ENCODE data around the gene RAB31. TPM values are rescaled to one million over a fixed set of nuclear protein-coding genes. Genes with fewer than 3 reads are reported as not detected.

Gene RAB31
- total and polyA plus RNA-seq, 2 donors from 2014 or later, result 17.3 to 77.1 TPM

DNA sequence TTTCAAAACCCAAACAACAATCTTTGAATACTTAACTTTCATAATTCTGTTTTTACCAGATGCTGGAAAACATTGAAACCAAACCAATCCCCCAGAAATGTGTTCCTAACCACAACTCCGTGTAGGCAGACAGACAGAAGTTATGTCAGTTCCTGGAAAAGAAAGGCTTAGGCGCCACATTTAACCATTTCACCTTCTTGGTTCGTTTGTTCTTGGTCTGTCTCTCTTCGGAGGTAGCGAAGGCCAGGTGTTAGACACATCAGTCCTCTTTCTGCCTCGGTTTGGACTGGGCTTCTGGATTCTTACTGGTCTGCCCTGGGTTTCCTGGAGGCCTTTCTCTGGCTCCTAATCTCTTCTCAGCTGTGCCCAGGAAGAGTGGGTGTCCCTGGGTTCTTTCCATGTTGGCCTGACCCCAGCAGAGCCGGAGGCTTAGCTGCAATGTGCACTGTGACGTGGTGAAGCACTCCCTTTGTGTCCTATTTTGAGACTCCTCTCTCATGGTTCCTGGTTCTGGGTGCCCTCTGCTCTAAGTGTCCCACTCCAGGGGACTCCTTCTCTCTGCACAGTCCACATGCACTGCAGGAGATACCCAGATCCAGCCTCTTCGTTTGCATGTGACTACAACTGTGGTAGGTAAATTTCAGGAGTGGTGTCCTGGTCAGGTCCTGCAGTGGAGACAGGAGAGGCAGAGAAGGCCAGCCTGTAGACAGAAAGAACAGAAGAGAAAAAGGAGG is 23.1 kb upstream of the RAB31 start:
- DNase-seq, result no peak
- no peak overlapping the region for H3K27ac ChIP-seq (ENCODE audit: low read depth in 2 of 2, low read length in 2 of 2)
- intact Hi-C loops (cut with DNase I), result no loop called here
- FAIRE-seq, result no peak
- TF ChIP-seq, protein P1, sequence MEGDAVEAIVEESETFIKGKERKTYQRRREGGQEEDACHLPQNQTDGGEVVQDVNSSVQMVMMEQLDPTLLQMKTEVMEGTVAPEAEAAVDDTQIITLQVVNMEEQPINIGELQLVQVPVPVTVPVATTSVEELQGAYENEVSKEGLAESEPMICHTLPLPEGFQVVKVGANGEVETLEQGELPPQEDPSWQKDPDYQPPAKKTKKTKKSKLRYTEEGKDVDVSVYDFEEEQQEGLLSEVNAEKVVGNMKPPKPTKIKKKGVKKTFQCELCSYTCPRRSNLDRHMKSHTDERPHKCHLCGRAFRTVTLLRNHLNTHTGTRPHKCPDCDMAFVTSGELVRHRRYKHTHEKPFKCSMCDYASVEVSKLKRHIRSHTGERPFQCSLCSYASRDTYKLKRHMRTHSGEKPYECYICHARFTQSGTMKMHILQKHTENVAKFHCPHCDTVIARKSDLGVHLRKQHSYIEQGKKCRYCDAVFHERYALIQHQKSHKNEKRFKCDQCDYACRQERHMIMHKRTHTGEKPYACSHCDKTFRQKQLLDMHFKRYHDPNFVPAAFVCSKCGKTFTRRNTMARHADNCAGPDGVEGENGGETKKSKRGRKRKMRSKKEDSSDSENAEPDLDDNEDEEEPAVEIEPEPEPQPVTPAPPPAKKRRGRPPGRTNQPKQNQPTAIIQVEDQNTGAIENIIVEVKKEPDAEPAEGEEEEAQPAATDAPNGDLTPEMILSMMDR (IDR thresholded peaks at IDR 0.05; ENCODE audit: borderline replicate concordance, extremely low read depth, insufficient read depth), result no peak
- no peak overlapping the region for H3K9ac ChIP-seq (ENCODE audit: low read length in 3 of 3)
- peaks cover 0 to 4% (median 0%) of the 10 kb centered on the region in 3 donors for H3K4me1 ChIP-seq (ENCODE audit: control insufficient read depth in 2 of 3, insufficient read depth in 2 of 3, low read depth in 1 of 3, low read length in 3 of 3)
- no peaks in the 10 kb centered on the region for H3K36me3 ChIP-seq (ENCODE audit: control insufficient read depth in 2 of 3, insufficient read depth in 3 of 3, low read length in 3 of 3)
- no peaks in the 10 kb centered on the region for H3K27me3 ChIP-seq (ENCODE audit: control insufficient read depth, insufficient read depth, low read length)
- H3K9me3 ChIP-seq (ENCODE audit: control insufficient read depth in 2 of 3, insufficient read depth in 1 of 3, low read length in 3 of 3), result no peaks in the 10 kb centered on the region
- H3K4me3 ChIP-seq (ENCODE audit: low read length in 3 of 3), result no peak overlapping the region

DNA sequence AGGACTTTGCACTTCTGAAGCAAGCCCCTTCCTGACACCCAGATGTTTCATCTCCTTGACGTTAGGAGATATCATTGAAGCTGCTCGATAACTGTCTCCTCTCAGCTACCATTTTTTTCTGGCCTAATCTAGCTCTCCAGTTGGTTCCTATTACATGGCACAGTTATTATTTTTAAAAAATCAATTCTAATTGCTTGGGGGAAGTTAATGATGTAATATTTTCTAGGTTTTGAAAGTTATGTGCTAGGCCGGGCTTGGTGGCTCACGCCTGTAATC is 22.5 kb upstream of the RAB31 start:
- Histone ChIP-seq H3K36me3 (ENCODE audit: control insufficient read depth in 2 of 3, insufficient read depth in 3 of 3, low read length in 3 of 3) (no peaks in the 10 kb centered on the region), H3K4me3 (ENCODE audit: low read length in 3 of 3) (no peak overlapping the region), H3K4me1 (ENCODE audit: control insufficient read depth in 2 of 3, insufficient read depth in 2 of 3, low read depth in 1 of 3, low read length in 3 of 3) (peaks cover 0 to 4% (median 0%) of the 10 kb centered on the region in 3 donors), H3K27ac (ENCODE audit: low read depth in 2 of 2, low read length in 2 of 2) (no peak overlapping the region), H3K27me3 (ENCODE audit: control insufficient read depth, insufficient read depth, low read length) (no peaks in the 10 kb centered on the region), H3K9me3 (ENCODE audit: control insufficient read depth in 2 of 3, insufficient read depth in 1 of 3, low read length in 3 of 3) (no peaks in the 10 kb centered on the region), H3K9ac (ENCODE audit: low read length in 3 of 3) (no peak overlapping the region)
- intact Hi-C loops (cut with DNase I), result no loop called here
- TF ChIP-seq, protein P1 (IDR thresholded peaks at IDR 0.05; ENCODE audit: borderline replicate concordance, extremely low read depth, insufficient read depth), result no peak
- no peak for FAIRE-seq
- no peak for DNase-seq

DNA sequence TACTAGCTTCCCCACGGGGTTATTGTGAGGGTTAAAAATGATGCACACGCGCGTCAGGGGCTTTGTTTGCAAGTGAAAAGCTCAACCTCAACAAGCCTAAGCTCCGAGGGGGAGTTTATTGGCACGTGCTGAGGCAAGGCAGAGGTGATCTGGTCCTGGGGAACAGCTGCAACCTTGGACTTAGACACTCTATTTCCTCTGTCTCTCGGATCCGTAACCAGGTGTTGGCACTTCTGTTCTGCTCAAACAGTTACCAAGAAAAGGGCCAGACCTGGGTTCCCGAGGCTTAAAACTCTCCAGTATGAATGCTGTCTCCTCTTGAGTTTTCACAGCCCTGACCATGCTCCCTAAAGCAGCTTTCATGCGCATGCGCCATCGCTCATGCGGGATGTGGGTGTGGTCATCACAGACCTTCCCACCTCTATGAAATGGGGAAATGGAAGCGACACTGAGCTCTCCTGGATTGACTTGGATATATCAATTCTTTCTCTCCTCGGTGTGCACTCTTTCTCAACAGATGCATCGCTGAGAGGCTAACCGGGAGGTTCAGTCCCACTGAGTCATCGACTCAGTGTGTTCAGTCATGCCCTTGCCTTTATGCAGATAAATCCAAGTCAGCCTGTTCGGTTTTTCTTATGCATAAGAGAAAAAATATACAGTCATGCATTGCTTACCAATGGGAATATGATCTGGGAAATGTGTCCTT is 19.9 kb upstream of the RAB31 start:
- TF ChIP-seq, protein P1 (IDR thresholded peaks at IDR 0.05; ENCODE audit: borderline replicate concordance, extremely low read depth, insufficient read depth), result no peak
- no peak for DNase-seq
- Histone ChIP-seq H3K9ac (ENCODE audit: low read length in 3 of 3) (no peak overlapping the region), H3K27me3 (ENCODE audit: control insufficient read depth, insufficient read depth, low read length) (no peaks in the 10 kb centered on the region), H3K27ac (ENCODE audit: low read depth in 2 of 2, low read length in 2 of 2) (no peak overlapping the region), H3K4me3 (ENCODE audit: low read length in 3 of 3) (no peak overlapping the region), H3K4me1 (ENCODE audit: control insufficient read depth in 2 of 3, insufficient read depth in 2 of 3, low read depth in 1 of 3, low read length in 3 of 3) (peaks cover 0 to 4% (median 0%) of the 10 kb centered on the region in 3 donors), H3K36me3 (ENCODE audit: control insufficient read depth in 2 of 3, insufficient read depth in 3 of 3, low read length in 3 of 3) (no peaks in the 10 kb centered on the region), H3K9me3 (ENCODE audit: control insufficient read depth in 2 of 3, insufficient read depth in 1 of 3, low read length in 3 of 3) (no peaks in the 10 kb centered on the region)
- FAIRE-seq, result no peak
- intact Hi-C loops (cut with DNase I), result no loop called here
